CD4-positive, CD25-positive, alpha-beta regulatory T cell (primary cell): ENCODE results near the gene YAP1. TPM values are rescaled to one million over a fixed set of nuclear protein-coding genes. Genes with fewer than 3 reads are reported as not detected.

Experiments used
- ATAC-seq, 2 donors: fragments of 150-1000 bp; cut with Tn5 transposase; one replicate each; pipeline ENCODE4 v1.10.0; 2021; ENCODE audit warnings: low read depth in 2 of 2, moderate number of reproducible peaks in 2 of 2, moderate library complexity in 1 of 2
- DNase-seq, 3 donors: peaks; one replicate each; pipeline versions ENCODE4 v3.0.0 to v3.0.0-alpha.2; 2012 to 2022; ENCODE audit warnings: mixed read lengths in 1 of 3
- H3K27ac ChIP-seq: one replicate; pipeline ENCODE4 v1.7.0; 2013; ENCODE audit warnings: mild to moderate bottlenecking, low read length; ENCODE audit not compliant: insufficient read depth, poor library complexity, severe bottlenecking
- H3K27me3 ChIP-seq: one replicate; pipeline ENCODE4 v1.7.0; 2013; ENCODE audit warnings: low read length; ENCODE audit not compliant: control insufficient read depth, insufficient read depth
- H3K36me3 ChIP-seq: one replicate; pipeline ENCODE4 v1.7.0; 2013; ENCODE audit warnings: mild to moderate bottlenecking, low read length, moderate library complexity; ENCODE audit not compliant: control insufficient read depth, insufficient read depth
- H3K4me1 ChIP-seq: 2 replicates; pipeline ENCODE4 v1.7.0; 2013; ENCODE audit warnings: mild to moderate bottlenecking, low read length; ENCODE audit not compliant: insufficient read depth, control insufficient read depth, poor library complexity, severe bottlenecking
- H3K4me3 ChIP-seq: one replicate; pipeline ENCODE4 v1.7.0; 2013; ENCODE audit warnings: low read depth, mild to moderate bottlenecking, low read length, moderate library complexity
- H3K9me3 ChIP-seq, 2 experiments: 1 replicate in 1 of 2; 2 replicates in 1 of 2; pipeline ENCODE4 v1.7.0; 2013; ENCODE audit warnings: low read length in 2 of 2, mild to moderate bottlenecking in 1 of 2, moderate library complexity in 1 of 2; ENCODE audit not compliant: control insufficient read depth in 2 of 2
- H3K27ac Mint-ChIP-seq, 3 donors: one replicate each; pipeline ENCODE4 v1.8.0; 2020 to 2022; ENCODE audit warnings: mild to moderate bottlenecking in 3 of 3, mixed read lengths in 3 of 3, moderate library complexity in 2 of 3
- H3K27me3 Mint-ChIP-seq: one replicate; pipeline ENCODE4 v1.8.0; 2022; ENCODE audit warnings: mild to moderate bottlenecking, mixed read lengths
- H3K36me3 Mint-ChIP-seq: one replicate; pipeline ENCODE4 v1.8.0; 2020; ENCODE audit warnings: mixed read lengths
- H3K4me1 Mint-ChIP-seq, 4 donors: one replicate each; pipeline ENCODE4 v1.8.0; 2020 to 2022; ENCODE audit warnings: mixed read lengths in 4 of 4, mild to moderate bottlenecking in 1 of 4
- H3K4me3 Mint-ChIP-seq, 4 donors: one replicate each; pipeline ENCODE4 v1.8.0; 2020 to 2022; ENCODE audit warnings: mild to moderate bottlenecking in 4 of 4, mixed read lengths in 4 of 4, moderate library complexity in 3 of 4
- H3K9me3 Mint-ChIP-seq, 7 donors: one replicate each; pipeline ENCODE4 v1.8.0; 2020 to 2022; ENCODE audit warnings: mixed read lengths in 7 of 7, mild to moderate bottlenecking in 3 of 7, moderate library complexity in 2 of 7
- polyA plus RNA-seq, 4 donors: library from polyadenylated mRNA; unstranded; fragments of 300-500 nt; fragmentation: Illumina TruSeq; gene quantifications; one replicate each; pipeline ENCODE4 v1.2.3, GENCODE V29; 2021
- total RNA-seq: library from RNA; stranded (reverse); gene quantifications from one replicate; pipeline ENCODE4 v1.2.3, GENCODE V29; 2022

The YAP1 gene
- total and polyA plus RNA-seq, 5 donors from 2014 or later: not detected

DNA sequence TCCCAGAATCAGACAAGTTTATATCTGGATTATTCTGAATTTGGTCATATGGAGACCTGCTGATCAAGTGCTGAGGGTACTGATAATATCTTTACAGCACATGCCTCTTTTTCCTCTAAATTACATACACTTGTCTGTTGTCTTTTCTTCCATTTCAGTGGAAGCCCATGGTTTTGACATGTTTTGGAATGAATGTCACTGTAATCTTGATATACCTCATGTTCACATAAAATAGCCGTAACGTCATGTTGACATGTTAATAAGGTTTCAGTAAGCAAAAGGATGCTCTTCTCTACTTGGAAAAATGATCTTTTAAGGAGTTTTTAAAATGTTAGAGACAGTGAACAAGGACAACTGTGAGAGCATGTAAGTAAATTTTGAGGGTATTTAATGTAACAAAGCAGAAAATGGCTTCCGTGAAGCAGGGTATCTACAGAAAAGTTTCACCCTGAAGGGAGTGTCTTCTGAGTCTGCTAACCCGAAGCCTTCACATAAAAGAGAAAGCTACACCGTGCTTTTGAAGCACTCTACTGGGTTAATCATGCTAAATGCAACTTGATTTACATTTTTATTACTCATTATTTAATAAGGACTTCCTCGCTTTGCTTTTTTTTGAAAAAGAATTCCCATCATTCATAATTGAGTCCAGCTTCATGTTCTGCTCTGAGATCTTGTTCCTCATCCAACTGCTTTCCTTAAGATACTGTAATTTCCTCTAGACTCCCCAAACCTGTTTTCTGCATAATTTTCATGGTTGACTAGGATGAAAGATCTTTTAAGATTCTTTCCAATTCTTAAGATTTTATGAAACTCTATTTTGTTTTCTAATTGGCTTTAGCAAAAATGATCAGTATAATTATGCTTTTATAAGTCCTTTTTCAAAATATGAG lies 56.2 kb downstream of the YAP1 start:
- no peaks in the 10 kb centered on the region for H3K4me1 ChIP-seq
- H3K27me3 ChIP-seq: peaks cover 2% of the 10 kb centered on the region
- Mint-ChIP-seq H3K27ac (no peak overlapping the region), H3K27me3 (peaks cover 6% of the 10 kb centered on the region), H3K36me3 (no peaks in the 10 kb centered on the region), H3K4me3 (no peak overlapping the region), H3K9me3 (peaks cover 0 to 2% (median 0%) of the 10 kb centered on the region in 7 donors), H3K4me1 (no peaks in the 10 kb centered on the region)
- DNase-seq (no peak), ATAC-seq (no peak)
- no peaks in the 10 kb centered on the region for H3K36me3 ChIP-seq
- no peak overlapping the region for H3K4me3 ChIP-seq
- H3K9me3 ChIP-seq: no peaks in the 10 kb centered on the region
- no peak overlapping the region for H3K27ac ChIP-seq

DNA sequence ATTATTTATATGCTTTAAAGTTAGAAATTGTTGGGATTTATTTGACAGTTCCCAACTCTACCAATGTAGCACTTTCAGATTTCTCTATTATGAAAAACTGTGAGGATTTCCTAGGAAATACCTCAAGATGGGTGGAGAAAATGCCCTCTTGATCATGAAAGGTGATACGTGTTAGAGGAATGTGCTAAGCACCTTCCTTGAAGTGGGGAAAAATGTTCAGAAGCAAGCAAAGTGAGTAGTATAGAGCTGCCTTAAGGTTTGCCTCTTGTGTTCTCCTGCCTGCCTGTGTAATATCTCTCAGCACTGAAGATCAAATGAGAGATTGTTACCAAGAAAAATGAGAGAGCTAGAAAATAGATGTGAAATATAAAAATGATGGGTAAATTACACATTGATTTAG lies 58.2 kb downstream of the YAP1 start:
- H3K27me3 Mint-ChIP-seq: peaks cover 6% of the 10 kb centered on the region
- Histone ChIP-seq H3K4me1 (no peaks in the 10 kb centered on the region), H3K4me3 (no peak overlapping the region), H3K9me3 (no peaks in the 10 kb centered on the region), H3K36me3 (no peaks in the 10 kb centered on the region), H3K27me3 (peaks cover 2% of the 10 kb centered on the region), H3K27ac (no peak overlapping the region)
- no peak overlapping the region for H3K4me3 Mint-ChIP-seq
- H3K36me3 Mint-ChIP-seq: no peaks in the 10 kb centered on the region
- ATAC-seq (no peak), DNase-seq (no peak)
- no peaks in the 10 kb centered on the region for H3K4me1 Mint-ChIP-seq
- peaks cover 0 to 2% (median 0%) of the 10 kb centered on the region in 7 donors for H3K9me3 Mint-ChIP-seq
- no peak overlapping the region for H3K27ac Mint-ChIP-seq

DNA sequence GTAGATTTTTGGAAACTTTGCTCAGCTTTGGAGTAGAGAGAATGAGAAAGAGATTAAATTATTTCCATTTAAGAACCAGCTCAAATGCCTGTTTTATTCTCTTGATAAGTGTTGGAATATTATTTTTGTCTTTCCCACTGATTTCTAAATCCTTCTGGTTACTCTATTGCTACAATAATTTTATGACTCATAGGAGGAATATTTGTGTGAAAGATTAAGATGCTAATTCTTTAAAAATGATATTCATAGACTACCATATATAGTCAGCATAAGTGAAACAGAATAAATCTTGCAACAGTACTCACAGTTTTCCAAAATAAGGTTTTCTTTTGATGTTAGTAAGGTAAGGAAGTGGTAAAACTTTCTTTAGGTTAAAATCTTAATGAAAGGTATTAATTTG lies 60.9 kb downstream of the YAP1 start:
- Histone ChIP-seq H3K9me3 (no peaks in the 10 kb centered on the region), H3K36me3 (no peaks in the 10 kb centered on the region), H3K27ac (no peak overlapping the region), H3K4me3 (no peak overlapping the region), H3K4me1 (no peaks in the 10 kb centered on the region), H3K27me3 (peaks cover 2% of the 10 kb centered on the region)
- Mint-ChIP-seq H3K4me1 (no peaks in the 10 kb centered on the region), H3K27me3 (peaks cover 6% of the 10 kb centered on the region), H3K27ac (no peak overlapping the region), H3K36me3 (no peaks in the 10 kb centered on the region), H3K9me3 (peaks cover 0 to 4% (median 0%) of the 10 kb centered on the region in 7 donors), H3K4me3 (no peak overlapping the region)
- ATAC-seq (no peak), DNase-seq (no peak)

DNA sequence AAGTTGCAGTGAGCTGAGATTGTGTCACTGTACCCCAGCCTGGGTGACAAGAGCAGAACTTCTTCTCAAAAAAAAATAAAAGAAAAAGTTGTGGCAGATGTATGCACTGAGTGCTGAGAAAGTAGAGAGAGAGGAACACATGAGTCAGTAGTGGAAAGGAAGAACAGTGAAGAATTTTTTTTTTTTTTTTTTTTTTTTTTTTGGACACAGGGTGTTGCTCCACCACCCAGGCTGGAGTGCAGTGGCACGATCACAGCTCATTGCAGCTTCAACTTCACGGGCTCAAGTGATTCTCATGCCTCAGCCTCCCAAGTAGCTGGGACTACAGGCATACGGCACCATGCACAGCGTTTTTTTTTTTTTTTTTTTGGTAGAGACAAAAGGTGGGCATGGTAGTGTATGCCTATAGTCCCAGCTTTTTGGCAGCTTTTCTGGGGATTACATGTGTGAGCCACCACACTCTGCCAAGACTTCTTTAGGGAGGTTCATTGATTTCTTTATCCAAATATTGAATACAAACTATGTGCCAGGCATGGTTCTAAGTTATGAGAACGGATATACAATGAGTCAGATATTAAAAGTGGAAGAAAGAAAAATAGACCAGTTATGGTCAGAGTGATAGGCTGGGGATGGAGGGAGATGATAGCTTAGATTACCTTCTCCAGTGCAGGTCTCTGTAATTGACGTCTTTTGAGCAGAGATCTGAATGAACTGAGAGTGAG lies 62.0 kb downstream of the YAP1 start:
- DNase-seq (no peak), ATAC-seq (no peak)
- H3K4me3 ChIP-seq: no peak overlapping the region
- Mint-ChIP-seq H3K4me1 (no peaks in the 10 kb centered on the region), H3K27ac (no peak overlapping the region), H3K27me3 (no peaks in the 10 kb centered on the region), H3K9me3 (peaks cover 0 to 5% (median 0%) of the 10 kb centered on the region in 7 donors), H3K36me3 (no peaks in the 10 kb centered on the region), H3K4me3 (no peak overlapping the region)
- no peaks in the 10 kb centered on the region for H3K36me3 ChIP-seq
- H3K27ac ChIP-seq: no peak overlapping the region
- peaks cover 2% of the 10 kb centered on the region for H3K27me3 ChIP-seq
- H3K4me1 ChIP-seq: no peaks in the 10 kb centered on the region
- no peaks in the 10 kb centered on the region for H3K9me3 ChIP-seq

DNA sequence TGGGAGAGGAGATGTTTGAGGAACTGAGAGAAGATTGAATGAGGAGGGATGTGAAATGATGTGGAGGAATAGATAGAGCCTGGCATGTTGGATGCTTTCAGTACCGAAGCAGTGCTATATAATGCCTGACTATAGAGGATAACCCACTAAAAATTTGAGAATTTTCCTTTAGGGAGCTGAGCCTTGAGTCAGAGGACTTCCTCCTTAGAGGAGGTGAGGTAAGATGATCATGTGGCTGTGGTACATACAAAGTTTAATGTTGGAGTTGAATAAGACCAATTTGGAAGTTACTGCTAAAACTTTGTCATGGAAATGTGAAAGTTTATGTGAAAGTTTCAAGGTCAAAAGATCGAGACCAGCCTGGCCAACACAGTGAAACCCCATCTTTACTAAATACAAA lies 66.9 kb downstream of the YAP1 start:
- Mint-ChIP-seq H3K4me3 (no peak overlapping the region), H3K4me1 (no peaks in the 10 kb centered on the region), H3K27ac (no peak overlapping the region), H3K27me3 (no peaks in the 10 kb centered on the region), H3K36me3 (no peaks in the 10 kb centered on the region), H3K9me3 (peaks cover 0 to 5% (median 0%) of the 10 kb centered on the region in 7 donors)
- ATAC-seq (no peak), DNase-seq (no peak)
- Histone ChIP-seq H3K4me1 (no peaks in the 10 kb centered on the region), H3K27me3 (no peaks in the 10 kb centered on the region), H3K36me3 (no peaks in the 10 kb centered on the region), H3K9me3 (no peaks in the 10 kb centered on the region), H3K4me3 (no peak overlapping the region), H3K27ac (no peak overlapping the region)

DNA sequence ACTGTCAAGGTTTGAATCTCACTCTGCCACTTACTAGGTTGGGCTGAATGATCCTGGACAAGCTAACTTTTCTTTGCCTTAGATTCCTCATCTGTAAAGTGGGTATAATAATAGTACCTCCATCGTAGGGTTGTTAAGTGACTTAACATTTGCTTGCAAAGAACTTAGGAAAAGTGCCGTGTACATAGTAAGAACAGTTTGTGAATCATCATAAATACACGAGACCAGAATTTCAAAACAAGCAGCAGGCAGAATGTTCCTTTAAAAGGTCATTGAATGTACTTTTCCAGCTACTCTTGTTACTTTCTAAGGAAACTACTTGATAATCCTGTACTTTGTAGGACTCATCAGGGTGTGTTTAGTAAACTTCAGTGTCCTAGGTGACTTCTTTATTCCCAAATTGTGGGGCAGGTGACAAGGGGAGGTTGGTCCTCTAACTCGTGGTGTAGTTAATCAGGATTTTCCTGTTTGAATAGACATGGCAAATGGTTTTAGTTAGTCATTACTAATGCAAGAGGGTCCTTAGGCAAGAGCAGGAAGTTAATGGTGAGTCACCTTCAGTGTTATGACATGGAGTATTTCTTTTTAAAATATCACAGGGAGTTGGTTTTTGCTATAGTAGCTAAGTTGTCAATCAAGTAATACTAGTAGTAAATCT lies 67.9 kb downstream of the YAP1 start:
- no peaks in the 10 kb centered on the region for H3K36me3 Mint-ChIP-seq
- no peak for ATAC-seq
- H3K9me3 Mint-ChIP-seq: peaks cover 0 to 5% (median 0%) of the 10 kb centered on the region in 7 donors
- H3K4me1 Mint-ChIP-seq: no peaks in the 10 kb centered on the region
- no peaks in the 10 kb centered on the region for H3K9me3 ChIP-seq
- H3K27ac Mint-ChIP-seq: no peak overlapping the region
- no peaks in the 10 kb centered on the region for H3K27me3 Mint-ChIP-seq
- H3K27me3 ChIP-seq: no peaks in the 10 kb centered on the region
- H3K4me3 Mint-ChIP-seq: no peak overlapping the region
- no peaks in the 10 kb centered on the region for H3K4me1 ChIP-seq
- H3K4me3 ChIP-seq: no peak overlapping the region
- no peak overlapping the region for H3K27ac ChIP-seq
- no peaks in the 10 kb centered on the region for H3K36me3 ChIP-seq
- DNase-seq: no peak

DNA sequence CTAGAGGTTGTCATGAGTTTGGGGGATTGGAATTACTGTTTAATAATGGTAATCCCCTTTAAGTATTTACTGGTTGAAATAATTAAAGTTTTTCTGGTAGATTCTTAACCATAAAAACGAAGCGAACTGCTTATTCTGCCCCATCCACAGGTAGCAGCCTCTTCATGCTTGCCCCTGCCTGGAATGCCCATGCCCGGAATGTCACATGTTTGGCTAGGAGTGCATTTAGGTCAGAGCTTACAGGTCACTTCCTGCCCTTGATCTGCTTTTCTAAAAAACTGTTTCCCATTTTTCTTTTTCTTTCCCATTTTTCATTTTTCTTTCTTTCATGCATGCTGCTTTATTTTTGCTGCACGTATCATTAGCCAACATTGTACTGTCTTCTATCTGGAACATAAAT lies 69.1 kb downstream of the YAP1 start:
- Histone ChIP-seq H3K27me3 (no peaks in the 10 kb centered on the region), H3K4me1 (no peaks in the 10 kb centered on the region), H3K27ac (no peak overlapping the region), H3K36me3 (no peaks in the 10 kb centered on the region), H3K4me3 (no peak overlapping the region), H3K9me3 (no peaks in the 10 kb centered on the region)
- no peak overlapping the region for H3K27ac Mint-ChIP-seq
- no peaks in the 10 kb centered on the region for H3K27me3 Mint-ChIP-seq
- H3K4me3 Mint-ChIP-seq: no peak overlapping the region
- DNase-seq: no peak
- H3K9me3 Mint-ChIP-seq: peaks cover 0 to 5% (median 0%) of the 10 kb centered on the region in 7 donors
- no peaks in the 10 kb centered on the region for H3K36me3 Mint-ChIP-seq
- no peak for ATAC-seq
- H3K4me1 Mint-ChIP-seq: no peaks in the 10 kb centered on the region
